ENCODE measurements around the gene XAGE1B.

DNA sequence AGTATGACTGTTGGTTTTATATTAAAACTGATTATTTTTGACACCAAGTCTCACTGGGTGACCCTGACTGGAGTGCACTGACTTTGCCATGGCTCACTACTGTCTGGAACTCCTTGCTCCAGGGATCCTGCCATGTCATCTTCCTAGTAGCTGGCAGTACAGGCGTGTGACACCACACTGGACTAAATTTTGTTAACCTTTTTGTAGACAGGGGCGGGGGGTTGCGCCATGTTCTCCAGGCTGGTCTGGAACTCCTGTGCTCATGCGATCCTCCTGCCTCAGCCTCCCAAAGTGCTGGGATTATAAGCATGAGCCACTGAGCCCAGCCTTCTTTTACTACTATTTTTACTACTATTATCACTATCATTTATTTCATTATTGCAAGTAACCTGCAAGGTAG, 12.3 kb downstream of the XAGE1B start:
- TF ChIP-seq, protein P1, sequence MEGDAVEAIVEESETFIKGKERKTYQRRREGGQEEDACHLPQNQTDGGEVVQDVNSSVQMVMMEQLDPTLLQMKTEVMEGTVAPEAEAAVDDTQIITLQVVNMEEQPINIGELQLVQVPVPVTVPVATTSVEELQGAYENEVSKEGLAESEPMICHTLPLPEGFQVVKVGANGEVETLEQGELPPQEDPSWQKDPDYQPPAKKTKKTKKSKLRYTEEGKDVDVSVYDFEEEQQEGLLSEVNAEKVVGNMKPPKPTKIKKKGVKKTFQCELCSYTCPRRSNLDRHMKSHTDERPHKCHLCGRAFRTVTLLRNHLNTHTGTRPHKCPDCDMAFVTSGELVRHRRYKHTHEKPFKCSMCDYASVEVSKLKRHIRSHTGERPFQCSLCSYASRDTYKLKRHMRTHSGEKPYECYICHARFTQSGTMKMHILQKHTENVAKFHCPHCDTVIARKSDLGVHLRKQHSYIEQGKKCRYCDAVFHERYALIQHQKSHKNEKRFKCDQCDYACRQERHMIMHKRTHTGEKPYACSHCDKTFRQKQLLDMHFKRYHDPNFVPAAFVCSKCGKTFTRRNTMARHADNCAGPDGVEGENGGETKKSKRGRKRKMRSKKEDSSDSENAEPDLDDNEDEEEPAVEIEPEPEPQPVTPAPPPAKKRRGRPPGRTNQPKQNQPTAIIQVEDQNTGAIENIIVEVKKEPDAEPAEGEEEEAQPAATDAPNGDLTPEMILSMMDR (IDR thresholded peaks at IDR 0.05; ENCODE audit: low read depth, low read length, missing input control): no peak
- TF ChIP-seq RXRA (IDR thresholded peaks at IDR 0.05): no peak
- TF ChIP-seq YY1 (IDR thresholded peaks at IDR 0.05): no peak
